ENCODE data around the gene DDX5. TPM values are rescaled to one million over a fixed set of nuclear protein-coding genes. Genes with fewer than 3 reads are reported as not detected.

Gene DDX5
- total RNA-seq: 884 and 889 TPM in 2 replicates

GRCh38 chr17:64506201-64506575, at the start of gene DDX5:
DDX5 (minus strand) TSS chr17:64506289; CDS start chr17:64506119, 170 bp downstream.
- intact Hi-C loops (cut with micrococcal nuclease): loop anchor here (1.0 to 5.0 kb wide), 16 partner anchors 67 to 954 kb away; partner anchors contain the start of genes CCDC47, DCAF7, ERN1 and GNA13

GRCh38 chr17:64555281-64555680, 49.2 kb upstream of the DDX5 start:
- intact Hi-C loops (cut with micrococcal nuclease): no loop called here

- intact Hi-C loops (cut with micrococcal nuclease): no loop called here
Observed at GRCh38 chr17:64554028-64554637, 48.0 kb upstream of the DDX5 start.

DNA sequence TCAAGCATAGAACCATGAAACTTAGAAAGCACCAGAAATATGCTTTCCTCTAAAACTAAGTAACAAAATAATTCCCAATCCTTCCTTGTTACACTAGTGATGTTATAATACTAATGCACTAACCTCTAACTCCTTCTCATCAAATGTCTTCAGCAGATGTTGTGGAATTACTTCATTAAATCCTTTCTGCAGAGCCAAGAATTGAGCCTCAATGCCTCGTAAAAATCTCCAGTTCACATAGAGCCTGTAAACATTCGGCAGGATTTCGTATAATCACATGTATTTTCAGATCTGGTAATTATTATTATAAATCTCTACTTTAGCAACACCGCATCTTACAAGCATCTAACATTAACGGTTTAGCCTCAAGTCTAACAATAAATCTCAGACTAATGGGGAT, 45.4 kb upstream of the DDX5 start:
- intact Hi-C loops (cut with micrococcal nuclease): no loop called here

GRCh38 chr17:64547319-64547718, 41.2 kb upstream of the DDX5 start:
- intact Hi-C loops (cut with micrococcal nuclease): no loop called here

- intact Hi-C loops (cut with micrococcal nuclease): no loop called here
Observed at GRCh38 chr17:64546716-64547115, 40.6 kb upstream of the DDX5 start.

GRCh38 chr17:64544742-64545141, 38.7 kb upstream of the DDX5 start:
- intact Hi-C loops (cut with micrococcal nuclease): no loop called here

DNA sequence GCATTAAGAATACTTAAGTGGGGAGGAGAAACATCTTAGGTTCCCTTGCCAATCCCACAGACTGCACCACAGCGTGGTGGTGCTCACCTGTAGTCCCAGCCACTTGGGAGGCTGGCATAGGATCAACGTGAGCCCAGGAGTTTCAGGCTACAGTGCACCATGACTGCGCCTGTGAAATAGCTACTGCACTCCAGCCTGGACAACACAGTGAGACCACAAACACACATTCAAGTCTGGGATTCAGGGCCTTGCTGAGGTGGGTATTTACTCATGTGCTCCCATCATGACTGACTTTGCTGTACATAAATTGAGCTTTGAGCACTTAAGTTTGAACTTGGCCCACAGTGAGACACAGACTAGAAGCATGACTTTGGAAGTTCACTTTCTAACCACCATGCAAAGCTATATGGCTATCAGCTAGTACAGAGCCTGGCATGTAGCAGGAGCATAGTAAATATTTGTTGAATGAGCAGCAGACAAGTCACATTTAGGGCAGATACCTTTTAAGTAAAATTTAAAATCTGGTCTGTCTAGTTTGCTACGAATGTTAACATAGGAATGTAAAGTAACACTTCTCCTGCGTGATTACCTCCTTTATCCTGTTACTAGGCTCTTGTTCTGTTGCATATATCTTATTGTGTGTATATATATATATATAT, 34.2 kb upstream of the DDX5 start:
- intact Hi-C loops (cut with micrococcal nuclease): no loop called here

GRCh38 chr17:64538508-64539130, 32.5 kb upstream of the DDX5 start:
- intact Hi-C loops (cut with micrococcal nuclease): no loop called here

GRCh38 chr17:64537488-64537887, 31.4 kb upstream of the DDX5 start:
- intact Hi-C loops (cut with micrococcal nuclease): no loop called here

GRCh38 chr17:64536913-64537312, 30.8 kb upstream of the DDX5 start:
- intact Hi-C loops (cut with micrococcal nuclease): no loop called here

GRCh38 chr17:64535357-64535756, 29.3 kb upstream of the DDX5 start:
- intact Hi-C loops (cut with micrococcal nuclease): loop anchor here (2.0 kb wide), 1 partner anchor 113 kb away; no protein-coding TSS in a partner anchor

DNA sequence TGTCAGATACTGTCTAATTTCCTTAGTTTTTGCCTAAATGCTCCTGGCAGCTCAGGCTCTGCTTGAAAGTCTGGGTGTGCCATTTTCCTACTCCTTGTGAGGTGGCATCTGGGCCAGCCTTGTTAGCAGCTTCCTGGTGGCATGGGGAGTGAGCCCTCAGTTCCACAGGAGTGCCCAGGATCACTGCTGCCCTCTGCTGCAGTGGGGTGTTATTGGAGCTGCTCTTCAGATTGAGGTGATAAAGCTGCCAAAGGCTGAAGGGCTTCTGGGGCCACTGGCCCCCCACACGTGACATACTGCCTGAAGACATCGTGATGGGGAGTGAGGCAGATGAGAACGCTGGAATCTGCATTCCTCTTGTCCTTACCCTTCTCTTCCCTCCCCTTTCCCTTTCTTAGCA, 28.1 kb upstream of the DDX5 start:
- intact Hi-C loops (cut with micrococcal nuclease): loop anchor here (2.0 kb wide), 1 partner anchor 115 kb away; no protein-coding TSS in a partner anchor

- intact Hi-C loops (cut with micrococcal nuclease): loop anchor here (2.0 kb wide), 1 partner anchor 115 kb away; no protein-coding TSS in a partner anchor
Observed at GRCh38 chr17:64533784-64534183, 27.7 kb upstream of the DDX5 start.

- intact Hi-C loops (cut with micrococcal nuclease): no loop called here
Observed at GRCh38 chr17:64532409-64532808, 26.3 kb upstream of the DDX5 start.

- intact Hi-C loops (cut with micrococcal nuclease): no loop called here
Observed at GRCh38 chr17:64531955-64532371, 25.9 kb upstream of the DDX5 start.

DNA sequence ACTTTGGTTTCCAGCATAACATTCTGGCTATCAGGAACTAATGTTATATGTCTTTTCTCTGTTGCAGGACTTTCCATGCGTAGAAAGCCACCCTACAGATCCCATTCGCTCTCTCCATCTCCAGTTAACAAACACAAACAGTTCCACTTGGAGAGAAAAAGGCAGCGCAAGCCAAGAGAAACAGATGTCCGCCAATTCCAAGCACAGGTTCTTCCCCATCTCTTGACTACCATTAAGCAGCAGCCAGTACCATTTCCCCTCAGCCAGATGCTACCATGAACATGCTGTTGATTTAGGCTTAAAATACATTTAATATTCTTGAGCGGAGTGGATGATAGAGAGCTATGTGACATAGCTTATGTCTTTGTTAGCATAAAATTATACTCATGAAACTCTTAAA, 23.1 kb upstream of the DDX5 start:
- intact Hi-C loops (cut with micrococcal nuclease): no loop called here

DNA sequence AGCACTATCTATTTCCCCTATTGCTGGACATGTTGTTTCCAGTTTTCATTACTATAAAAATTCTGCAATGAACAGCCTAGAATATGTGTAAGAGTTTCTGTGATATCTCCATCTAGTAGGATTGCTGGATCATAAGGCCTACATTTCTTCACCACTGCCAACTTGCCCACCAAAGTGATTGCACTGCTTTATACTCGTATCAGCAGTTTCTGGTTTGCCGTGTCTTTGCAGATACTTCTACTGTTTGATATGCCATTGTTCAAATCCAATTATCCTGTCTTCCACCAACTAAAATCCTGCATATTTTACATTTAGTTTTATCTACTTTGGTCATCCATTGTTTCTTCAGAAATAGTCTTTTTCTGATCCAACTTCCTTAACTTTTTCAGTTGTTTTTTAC, 21.8 kb upstream of the DDX5 start:
- intact Hi-C loops (cut with micrococcal nuclease): no loop called here

- intact Hi-C loops (cut with micrococcal nuclease): no loop called here
Observed at GRCh38 chr17:64520359-64520758, 14.3 kb upstream of the DDX5 start.

DNA sequence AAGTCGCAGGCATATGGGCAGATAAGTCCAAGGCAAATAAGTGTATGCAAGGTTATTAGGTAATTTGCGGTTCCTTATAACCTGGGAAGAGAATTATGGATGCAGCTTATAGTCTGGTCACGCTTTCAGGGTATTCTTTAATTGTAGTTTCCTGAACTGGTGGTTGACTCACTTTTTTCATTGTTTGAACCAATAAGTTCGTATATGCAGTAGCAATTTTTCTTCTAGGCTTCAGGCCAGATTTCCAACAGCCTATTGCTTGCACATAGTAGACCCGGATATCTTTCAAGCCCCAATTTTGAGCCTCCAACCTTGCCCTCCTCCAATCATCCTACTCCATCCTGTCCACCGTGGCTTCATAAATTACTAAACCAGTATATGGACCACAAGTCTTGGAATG, 13.5 kb upstream of the DDX5 start:
- intact Hi-C loops (cut with micrococcal nuclease): no loop called here

- intact Hi-C loops (cut with micrococcal nuclease): no loop called here
Observed at GRCh38 chr17:64515829-64516228, 9.7 kb upstream of the DDX5 start.

DNA sequence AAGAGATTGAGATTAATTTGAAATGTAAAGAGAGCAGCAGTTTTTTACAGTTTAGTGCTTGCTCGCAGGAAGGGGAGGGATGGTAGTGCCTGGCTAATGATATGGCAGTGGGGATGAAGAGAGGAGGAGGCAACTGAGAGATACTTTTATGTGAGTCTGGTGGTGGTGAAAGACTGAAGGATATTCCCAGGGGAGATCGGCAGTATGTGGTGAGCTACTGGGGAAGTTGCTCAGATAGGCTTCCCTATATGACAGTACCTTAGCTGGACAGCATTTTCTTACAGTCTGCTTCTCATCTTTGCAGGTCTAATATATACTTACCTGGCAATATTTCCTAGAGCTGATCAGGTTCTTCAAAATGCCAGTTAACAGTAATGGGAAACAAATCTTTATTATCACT, 9.3 kb upstream of the DDX5 start:
- intact Hi-C loops (cut with micrococcal nuclease): no loop called here
